GM12864 (cell line): ENCODE results near the gene EDC3.

Experiments
- DNase-seq: peaks from one replicate; pipeline ENCODE4 v3.0.0-alpha.2; 2011; ENCODE audit warnings: low read depth
- H3K4me3 ChIP-seq: 2 replicates; pipeline ENCODE4 v1.5.1; 2011; ENCODE audit warnings: mild to moderate bottlenecking, low read depth, low read length, control low read depth
- CTCF ChIP-seq: IDR thresholded peaks from 2 replicates; pipeline ENCODE4 v1.5.1; 2011; ENCODE audit warnings: low read depth, mild to moderate bottlenecking, moderate library complexity, low read length, control low read depth, inconsistent platforms; ENCODE audit errors: missing control alignments

EDC3 gene

DNA sequence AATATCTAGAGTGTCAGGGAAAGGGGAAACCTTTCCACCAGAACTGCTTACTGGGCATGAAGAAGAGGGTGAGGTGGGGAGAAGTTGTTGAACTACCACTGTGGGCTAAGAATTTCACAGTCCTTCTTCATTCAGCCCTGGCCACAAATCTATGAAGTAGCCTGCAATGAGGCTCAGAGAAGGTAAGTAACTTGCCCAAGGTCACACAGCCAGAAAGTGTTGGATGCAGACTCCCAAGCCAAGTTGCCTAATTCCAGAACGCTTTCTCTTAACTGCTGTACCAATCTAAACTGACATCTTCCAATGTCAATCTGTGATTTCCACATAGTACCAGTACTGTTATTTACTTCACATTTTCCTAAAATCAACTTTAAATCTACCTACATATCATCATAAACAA, 27.4 kb upstream of the EDC3 start:
- no peak for TF ChIP-seq CTCF
- no peak overlapping the region for H3K4me3 ChIP-seq
- no peak for DNase-seq

DNA sequence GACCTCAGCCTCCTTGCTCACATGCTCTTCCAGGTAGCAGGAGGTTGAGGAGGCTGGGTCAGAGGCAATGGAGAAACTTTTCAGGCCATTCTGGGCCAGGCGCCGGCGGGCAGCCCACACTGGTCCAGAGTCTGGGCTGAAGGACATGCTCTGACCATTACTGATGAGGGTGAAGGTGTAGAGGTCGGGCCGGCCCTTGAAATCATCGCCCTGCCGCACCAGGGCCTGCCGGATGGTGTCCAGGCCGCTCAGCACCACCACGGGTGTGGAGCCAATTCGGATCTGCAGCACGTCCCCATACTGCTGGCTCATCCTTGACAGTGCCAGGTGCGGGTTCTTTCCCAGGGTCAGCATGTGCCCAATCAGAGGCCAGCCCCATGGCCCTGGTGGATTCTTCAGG, 26.8 kb upstream of the EDC3 start:
- no peak for DNase-seq
- TF ChIP-seq CTCF: no peak
- no peak overlapping the region for H3K4me3 ChIP-seq

GRCh38 chr15:74716651-74717050, 20.8 kb upstream of the EDC3 start:
- DNase-seq: no peak
- no peak overlapping the region for H3K4me3 ChIP-seq
- TF ChIP-seq CTCF: no peak

- no peak for TF ChIP-seq CTCF
- no peak for DNase-seq
- H3K4me3 ChIP-seq: no peak overlapping the region
Observed at GRCh38 chr15:74712311-74712710, 16.5 kb upstream of the EDC3 start.

- no peak for DNase-seq
- TF ChIP-seq CTCF: no peak
- no peak overlapping the region for H3K4me3 ChIP-seq
Observed at GRCh38 chr15:74710319-74711094, 14.7 kb upstream of the EDC3 start.

DNA sequence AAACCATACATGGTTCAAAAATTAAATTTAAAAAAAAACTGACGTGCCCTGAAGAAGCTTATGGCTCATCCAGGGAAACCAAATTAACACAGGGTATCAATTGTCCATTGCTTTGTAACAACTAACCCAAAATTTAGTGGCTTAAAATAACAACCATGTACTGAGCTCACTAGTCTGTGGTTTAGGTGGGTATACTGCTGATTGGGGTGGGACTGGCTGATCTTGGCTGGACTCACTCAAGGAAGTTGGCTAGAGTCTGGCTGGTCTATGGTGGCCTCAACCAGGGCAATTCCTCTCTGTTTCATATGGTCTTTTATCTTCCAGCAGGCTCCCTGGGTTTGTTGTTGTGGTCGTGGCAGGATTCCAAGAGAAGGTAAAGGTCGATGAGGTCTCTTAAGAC, 14.1 kb upstream of the EDC3 start:
- no peak for TF ChIP-seq CTCF
- DNase-seq: no peak
- no peak overlapping the region for H3K4me3 ChIP-seq

GRCh38 chr15:74709011-74709410, 13.2 kb upstream of the EDC3 start:
- DNase-seq: no peak
- H3K4me3 ChIP-seq: no peak overlapping the region
- no peak for TF ChIP-seq CTCF
